DMS114 treated with DMSO at 0.1 percent for 48 hours (cell line): ENCODE data around the gene OR2AJ1.

ENCODE experiments used
- DNase-seq: peaks from one replicate; lab custom pipeline; 2025; ENCODE audit not compliant: unreplicated experiment; lab: John Stamatoyannopoulos, UW

Gene OR2AJ1, protein sequence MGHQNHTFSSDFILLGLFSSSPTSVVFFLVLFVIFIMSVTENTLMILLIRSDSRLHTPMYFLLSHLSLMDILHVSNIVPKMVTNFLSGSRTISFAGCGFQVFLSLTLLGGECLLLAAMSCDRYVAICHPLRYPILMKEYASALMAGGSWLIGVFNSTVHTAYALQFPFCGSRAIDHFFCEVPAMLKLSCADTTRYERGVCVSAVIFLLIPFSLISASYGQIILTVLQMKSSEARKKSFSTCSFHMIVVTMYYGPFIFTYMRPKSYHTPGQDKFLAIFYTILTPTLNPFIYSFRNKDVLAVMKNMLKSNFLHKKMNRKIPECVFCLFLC

GRCh38 chr1:247924868-247925267, at the start of gene OR2AJ1:
Gene OR2AJ1, plus strand, starts transcription at chr1:247924889. Its CDS starts 8,880 bp downstream, at chr1:247933769.
- no peak for DNase-seq

- DNase-seq, result no peak
These were observed 41.3 kb upstream of the OR2AJ1 start for GRCh38 chr1:247883346-247883745.

DNA sequence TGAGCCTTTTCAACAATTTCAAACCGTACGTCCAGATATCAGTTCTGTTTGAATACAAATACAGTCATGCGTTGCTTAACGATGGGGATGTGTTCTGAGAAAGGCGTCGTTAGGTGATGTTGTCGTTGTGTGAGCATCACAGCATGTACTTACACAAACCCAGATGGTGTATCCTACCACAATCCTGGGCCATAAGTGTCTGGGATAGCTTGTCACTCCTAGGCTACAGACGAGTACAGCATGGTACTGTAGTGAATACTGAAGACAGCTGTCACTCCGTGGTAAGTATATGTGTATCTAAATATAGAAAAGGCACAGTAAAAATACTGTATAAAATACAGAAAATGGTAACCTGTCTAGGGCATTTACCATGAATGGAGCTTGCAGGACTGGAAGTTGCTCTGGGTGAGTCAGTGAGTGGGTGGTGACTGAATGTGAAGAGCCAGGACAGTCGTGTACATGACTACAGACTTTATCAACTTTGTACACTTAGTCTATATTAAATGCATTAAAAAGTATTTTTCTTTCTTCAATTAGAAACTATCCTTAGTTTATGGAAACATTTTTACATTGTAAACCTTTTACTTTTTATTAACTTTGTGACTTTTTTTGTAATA, 39.8 kb upstream of the OR2AJ1 start:
- DNase-seq, result no peak

DNA sequence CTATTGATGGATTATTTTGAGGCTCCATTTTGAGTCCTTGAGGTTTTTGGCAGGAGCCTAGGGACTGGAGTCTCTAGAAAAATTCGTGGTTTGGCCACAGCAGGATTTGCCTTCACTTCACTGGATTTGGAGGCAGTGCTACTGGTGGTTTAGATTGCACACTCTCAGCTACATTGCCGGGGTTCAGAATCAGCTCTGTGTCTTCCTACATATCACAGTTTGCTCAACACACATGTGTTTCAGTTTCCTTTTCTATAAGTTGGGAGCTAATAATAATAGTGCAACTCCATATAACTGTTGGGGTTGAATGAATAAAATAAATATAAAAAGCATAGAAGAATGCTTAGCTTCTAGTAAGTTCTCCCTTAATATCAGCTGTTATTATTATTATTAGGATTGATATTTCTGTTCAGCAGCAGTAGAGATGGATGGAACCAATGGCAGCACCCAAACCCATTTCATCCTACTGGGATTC, 29.5 kb upstream of the OR2AJ1 start, which contains the start of gene OR2W3:
OR2W3 (plus strand) TSS at position 425 of the 475 bp plus-strand sequence; CDS start at position 425, 0 bp downstream.
- DNase-seq, result no peak

- DNase-seq, result no peak
These were observed 28.7 kb upstream of the OR2AJ1 start for GRCh38 chr1:247895976-247896375.

DNA sequence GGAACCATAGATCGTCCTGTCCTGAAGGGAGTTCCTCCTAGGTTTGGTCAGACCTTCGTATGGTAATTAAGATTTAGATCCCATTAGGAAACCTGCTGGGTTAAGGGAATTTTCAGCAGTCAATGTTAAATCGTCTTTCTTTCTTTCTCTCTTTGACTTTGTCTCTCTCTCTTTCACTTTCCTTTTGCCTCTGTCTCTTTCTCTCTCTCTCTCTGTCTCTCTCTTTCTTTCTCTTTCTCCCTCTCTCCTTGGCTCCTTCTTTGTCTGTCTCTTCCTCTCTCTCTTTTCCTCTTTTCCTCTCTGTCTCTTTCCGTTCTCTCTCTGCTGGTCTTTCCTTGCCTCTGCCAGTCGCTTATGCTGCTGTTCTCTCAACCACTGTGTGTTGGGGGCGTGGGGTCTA, 20.6 kb upstream of the OR2AJ1 start:
- DNase-seq, result no peak

GRCh38 chr1:247905181-247905580, 19.5 kb upstream of the OR2AJ1 start:
- DNase-seq, result no peak

DNA sequence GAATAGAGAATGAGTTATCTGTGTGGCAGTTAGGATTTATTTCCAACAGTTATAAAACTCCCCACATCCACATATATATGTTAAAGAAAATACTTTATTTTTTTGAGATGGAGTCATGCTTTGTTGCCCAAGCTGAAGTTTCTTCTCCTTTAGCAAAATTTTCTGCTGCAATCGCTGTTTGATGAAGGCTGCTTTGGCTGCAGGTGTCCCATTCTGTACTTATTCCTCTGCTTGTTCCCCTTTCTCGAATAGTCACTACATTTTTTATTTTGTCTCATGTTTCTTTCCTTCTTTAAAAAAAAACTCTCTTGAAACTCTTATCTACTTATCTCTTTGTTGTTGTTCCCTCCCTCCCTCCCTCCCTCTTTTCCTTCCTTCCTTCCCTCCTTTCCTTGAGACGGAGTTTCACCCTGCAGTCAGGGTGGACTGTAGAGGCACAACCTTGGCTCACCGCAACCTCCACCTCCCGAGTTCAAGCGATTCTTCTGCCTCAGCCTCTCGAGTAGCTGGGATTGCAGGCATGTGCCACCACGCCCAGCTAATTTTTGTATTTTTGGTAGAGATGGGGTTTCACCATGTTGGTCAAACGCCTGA, 18.7 kb upstream of the OR2AJ1 start:
- DNase-seq, result no peak

- DNase-seq, result no peak
These were observed 18.1 kb upstream of the OR2AJ1 start for GRCh38 chr1:247906504-247907047.

GRCh38 chr1:247908766-247909165, 15.9 kb upstream of the OR2AJ1 start:
- no peak for DNase-seq

- DNase-seq, result no peak
These were observed 10.9 kb upstream of the OR2AJ1 start for GRCh38 chr1:247913786-247914185.

- no peak for DNase-seq
These were observed 9.6 kb upstream of the OR2AJ1 start for GRCh38 chr1:247914941-247915662.

GRCh38 chr1:247919952-247920351, 4.7 kb upstream of the OR2AJ1 start, which contains the start of gene OR2T8:
Gene OR2T8, plus strand, starts transcription at chr1:247920252. Its CDS starts 766 bp downstream, at chr1:247921018.
- no peak for DNase-seq

DNA sequence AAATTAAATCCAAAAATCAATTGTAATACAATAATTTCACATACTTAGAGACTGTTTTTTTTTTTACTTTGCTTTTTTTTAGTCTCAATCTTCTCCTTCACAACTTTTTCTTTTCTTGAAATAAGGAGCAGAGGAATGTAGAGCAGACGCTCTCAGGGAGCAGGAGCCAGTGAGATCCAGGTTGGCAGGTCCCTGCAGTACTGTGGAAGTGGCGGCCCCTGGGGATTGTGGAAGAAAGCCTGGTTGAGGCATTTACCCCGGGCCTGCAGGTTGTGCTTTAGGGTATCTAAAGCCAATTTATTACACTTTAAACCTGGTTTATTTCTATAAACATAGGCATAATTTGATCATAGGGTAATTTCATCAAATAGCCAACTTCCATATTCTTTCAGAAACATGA, 748 bp upstream of the OR2AJ1 start:
- no peak for DNase-seq

GRCh38 chr1:247933989-247934388, 9.3 kb downstream of the OR2AJ1 start:
- no peak for DNase-seq

DNA sequence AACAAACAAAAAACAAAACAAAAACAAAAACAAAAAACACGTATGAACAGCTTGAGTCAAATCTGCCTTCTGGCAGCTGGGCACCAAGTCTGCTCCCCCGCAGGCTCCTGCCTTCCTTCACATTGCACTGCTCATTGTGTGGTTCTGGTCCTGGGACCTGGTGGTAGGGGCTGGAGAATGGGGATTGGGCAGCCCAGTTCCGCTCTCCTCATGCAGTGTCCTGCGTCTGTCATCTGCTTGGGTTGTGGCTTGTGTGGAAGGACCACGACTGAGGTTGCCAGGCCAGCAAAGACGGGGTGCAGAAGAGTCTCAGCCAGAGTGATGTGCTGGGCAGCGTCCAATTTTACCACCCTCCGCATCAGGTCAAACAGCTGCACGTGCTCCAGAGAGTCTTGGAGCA, 11.1 kb downstream of the OR2AJ1 start:
- DNase-seq, result no peak

GRCh38 chr1:247936415-247936814, 11.7 kb downstream of the OR2AJ1 start:
- DNase-seq, result no peak

DNA sequence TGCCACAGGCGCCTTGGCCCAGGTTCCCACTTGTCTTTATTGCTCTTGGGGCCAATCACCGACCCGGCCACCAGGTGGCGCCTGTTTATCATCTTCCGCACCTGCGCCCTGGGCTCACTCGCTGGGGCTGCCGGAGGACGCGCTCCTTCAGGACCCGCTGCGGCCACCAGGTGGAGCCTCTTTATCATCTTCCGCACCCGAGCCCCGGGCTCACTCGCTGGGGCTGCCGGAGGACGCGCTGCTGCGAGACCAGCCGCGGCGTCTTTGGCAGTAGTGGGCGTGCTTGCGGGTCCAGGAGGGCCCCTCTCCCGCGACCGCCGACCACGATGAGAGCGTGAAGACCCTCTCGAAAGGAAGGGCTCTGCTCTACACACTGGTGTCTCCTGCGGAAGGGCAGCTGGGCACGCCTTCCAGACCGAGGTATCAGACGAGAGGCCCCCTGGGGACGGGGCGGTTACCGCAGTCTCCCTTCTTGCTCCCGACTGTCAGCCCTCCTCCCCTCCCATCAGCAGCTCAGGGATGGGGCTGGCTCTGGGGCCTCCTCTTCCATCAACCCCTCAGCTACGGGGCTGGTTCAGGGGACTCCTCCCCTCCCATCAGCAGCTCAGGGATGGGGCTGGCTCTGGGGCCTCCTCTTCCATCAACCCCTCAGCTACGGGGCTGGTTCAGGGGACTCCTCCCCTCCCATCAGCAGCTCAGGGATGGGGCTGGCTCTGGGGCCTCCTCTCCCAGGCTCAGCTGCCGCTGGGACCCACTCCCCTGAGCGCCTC, 12.5 kb downstream of the OR2AJ1 start:
- peak; percentile 64 for DNase-seq

GRCh38 chr1:247942624-247943023, 17.9 kb downstream of the OR2AJ1 start:
- no peak for DNase-seq

DNA sequence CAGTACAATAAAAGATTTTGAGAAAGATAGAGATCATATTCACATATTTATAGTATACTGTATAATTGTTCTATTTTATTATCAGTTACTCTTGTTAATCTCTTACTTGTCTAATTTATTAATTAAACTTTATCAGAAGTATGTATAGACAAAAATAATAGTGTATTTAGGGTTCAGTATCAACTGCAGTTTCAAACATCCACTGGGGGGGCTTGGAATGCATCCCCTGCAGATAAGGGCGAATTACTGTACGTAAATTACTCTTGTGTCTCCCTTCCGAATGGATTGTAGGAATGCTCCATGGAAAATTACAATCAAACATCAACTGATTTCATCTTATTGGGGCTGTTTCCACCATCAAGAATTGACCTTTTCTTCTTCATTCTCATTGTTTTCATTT, 23.9 kb downstream of the OR2AJ1 start, which contains the start of gene OR2L8:
OR2L8 (plus strand) TSS at position 301 of the 400 bp plus-strand sequence; CDS start at position 301, 0 bp downstream.
- no peak for DNase-seq
